ENCODE measurements around the gene PYY.
"Not testable (repeated sequence)": the region's sequence is repeated elsewhere in the genome, so short reads cannot be mapped to it uniquely, and the experiment has no call there.

Gene PYY

GRCh38 chr17:43939886-43940285 lies 13.9 kb downstream of the PYY start:
- no peak for TF ChIP-seq CTCF (IDR thresholded peaks at IDR 0.05)
- H3K4me1 ChIP-seq: peaks cover 0 to 8% (median 8%) of the 10 kb centered on the region in 4 donors
- H3K27me3 ChIP-seq: peaks cover 0 to 33% of the 10 kb centered on the region in 2 donors
- no peaks in the 10 kb centered on the region for H3K36me3 ChIP-seq
- intact Hi-C loops (cut with DNase I; ENCODE audit: low total_unique reads): loop anchor here (10.0 kb wide), 2 partner anchors 65 to 105 kb away; no protein-coding TSS in a partner anchor
- no peaks in the 10 kb centered on the region for H3K9me3 ChIP-seq
- H3K27ac ChIP-seq: no peak overlapping the region
- DNase-seq: no peak
- H3K4me3 ChIP-seq: no peak overlapping the region

- H3K36me3 ChIP-seq; H3K4me1 ChIP-seq; DNase-seq; H3K4me3 ChIP-seq; H3K9me3 ChIP-seq; intact Hi-C loops (cut with DNase I; ENCODE audit: low total_unique reads); H3K27ac ChIP-seq: not testable (repeated sequence)
- peaks cover 0 to 35% of the 10 kb centered on the region in 2 donors for H3K27me3 ChIP-seq
These were observed 14.3 kb downstream of the PYY start for GRCh38 chr17:43939452-43939851.

- no peak for TF ChIP-seq CTCF (IDR thresholded peaks at IDR 0.05)
- no peaks in the 10 kb centered on the region for H3K9me3 ChIP-seq
- intact Hi-C loops (cut with DNase I; ENCODE audit: low total_unique reads): no loop called here
- no peaks in the 10 kb centered on the region for H3K36me3 ChIP-seq
- H3K27ac ChIP-seq: no peak overlapping the region
- H3K27me3 ChIP-seq: peaks cover 0 to 36% of the 10 kb centered on the region in 2 donors
- no peak for DNase-seq
- H3K4me1 ChIP-seq: peaks cover 0 to 8% (median 8%) of the 10 kb centered on the region in 4 donors
- no peak overlapping the region for H3K4me3 ChIP-seq
These were observed 14.9 kb downstream of the PYY start for GRCh38 chr17:43938838-43939182.

GRCh38 chr17:43936434-43936833 lies 17.3 kb downstream of the PYY start:
- no peak for TF ChIP-seq CTCF (IDR thresholded peaks at IDR 0.05)
- Histone ChIP-seq H3K36me3 (no peaks in the 10 kb centered on the region), H3K27ac (no peak overlapping the region), H3K27me3 (peaks cover 0 to 55% of the 10 kb centered on the region in 2 donors), H3K4me3 (no peak overlapping the region), H3K4me1 (peaks cover 0 to 8% (median 8%) of the 10 kb centered on the region in 4 donors), H3K9me3 (no peaks in the 10 kb centered on the region)
- intact Hi-C loops (cut with DNase I; ENCODE audit: low total_unique reads): no loop called here
- no peak for DNase-seq

GRCh38 chr17:43935926-43936261 lies 17.8 kb downstream of the PYY start:
- DNase-seq: no peak
- Histone ChIP-seq H3K4me1 (peaks cover 0 to 8% (median 8%) of the 10 kb centered on the region in 4 donors), H3K27ac (no peak overlapping the region), H3K36me3 (no peaks in the 10 kb centered on the region), H3K4me3 (no peak overlapping the region), H3K27me3 (peaks cover 0 to 55% of the 10 kb centered on the region in 2 donors), H3K9me3 (no peaks in the 10 kb centered on the region)
- intact Hi-C loops (cut with DNase I; ENCODE audit: low total_unique reads): no loop called here
- TF ChIP-seq CTCF (IDR thresholded peaks at IDR 0.05): no peak

GRCh38 chr17:43935204-43935925 lies 18.4 kb downstream of the PYY start:
- no peak for DNase-seq
- Histone ChIP-seq H3K36me3 (no peaks in the 10 kb centered on the region), H3K4me1 (peaks cover 0 to 8% (median 8%) of the 10 kb centered on the region in 4 donors), H3K4me3 (no peak overlapping the region), H3K27me3 (peaks cover 0 to 55% of the 10 kb centered on the region in 2 donors), H3K9me3 (no peaks in the 10 kb centered on the region), H3K27ac (no peak overlapping the region)
- TF ChIP-seq CTCF (IDR thresholded peaks at IDR 0.05): no peak
- intact Hi-C loops (cut with DNase I; ENCODE audit: low total_unique reads): no loop called here

Data from tibial artery (tissue), 4 donors.